Stimulated activated CD8-positive, alpha-beta memory T cell treated with anti-CD3 and anti-CD28 coated beads, Interleukin-15, amount 100 ng/mL, for 4 hours (primary cell): ENCODE results near the gene TBCB.
"Not testable (repeated sequence)": the region's sequence is repeated elsewhere in the genome, so short reads cannot be mapped to it uniquely, and the experiment has no call there.

Experiments
- DNase-seq, 2 donors: peaks; one replicate each; pipeline ENCODE4 v3.0.0-alpha.2; 2020; ENCODE audit warnings: low read depth in 2 of 2

Gene TBCB

GRCh38 chr19:36101550-36102327, 13.5 kb upstream of the TBCB start:
- DNase-seq = no peak

DNA sequence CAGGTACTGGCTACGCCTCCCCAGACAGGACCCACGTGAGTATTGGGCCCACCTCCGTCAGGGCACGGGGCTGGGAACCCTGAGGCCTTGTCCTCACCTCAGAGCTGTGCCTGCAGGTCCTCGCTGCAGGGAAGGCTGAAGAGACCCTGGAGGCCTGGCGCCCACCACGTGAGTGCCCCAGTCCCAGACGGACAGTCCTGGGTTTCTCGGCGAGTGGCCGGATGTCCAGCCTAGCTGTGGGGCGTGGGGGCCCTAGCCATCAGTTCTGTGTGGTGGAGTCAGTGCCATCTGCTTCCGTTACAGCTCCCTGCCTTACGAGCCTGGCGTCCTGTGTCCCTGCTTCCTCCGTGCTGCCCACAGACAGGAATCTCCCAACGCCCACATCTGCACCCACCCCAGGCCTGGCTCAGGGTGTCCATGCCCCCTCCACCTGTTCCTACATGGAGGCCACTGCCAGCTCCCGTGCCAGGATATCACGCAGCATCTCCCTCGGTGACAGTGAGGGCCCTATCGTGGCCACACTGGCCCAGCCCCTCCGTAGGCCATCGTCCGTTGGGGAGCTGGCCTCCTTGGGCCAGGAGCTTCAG, 12.1 kb upstream of the TBCB start:
- no peak for DNase-seq

DNA sequence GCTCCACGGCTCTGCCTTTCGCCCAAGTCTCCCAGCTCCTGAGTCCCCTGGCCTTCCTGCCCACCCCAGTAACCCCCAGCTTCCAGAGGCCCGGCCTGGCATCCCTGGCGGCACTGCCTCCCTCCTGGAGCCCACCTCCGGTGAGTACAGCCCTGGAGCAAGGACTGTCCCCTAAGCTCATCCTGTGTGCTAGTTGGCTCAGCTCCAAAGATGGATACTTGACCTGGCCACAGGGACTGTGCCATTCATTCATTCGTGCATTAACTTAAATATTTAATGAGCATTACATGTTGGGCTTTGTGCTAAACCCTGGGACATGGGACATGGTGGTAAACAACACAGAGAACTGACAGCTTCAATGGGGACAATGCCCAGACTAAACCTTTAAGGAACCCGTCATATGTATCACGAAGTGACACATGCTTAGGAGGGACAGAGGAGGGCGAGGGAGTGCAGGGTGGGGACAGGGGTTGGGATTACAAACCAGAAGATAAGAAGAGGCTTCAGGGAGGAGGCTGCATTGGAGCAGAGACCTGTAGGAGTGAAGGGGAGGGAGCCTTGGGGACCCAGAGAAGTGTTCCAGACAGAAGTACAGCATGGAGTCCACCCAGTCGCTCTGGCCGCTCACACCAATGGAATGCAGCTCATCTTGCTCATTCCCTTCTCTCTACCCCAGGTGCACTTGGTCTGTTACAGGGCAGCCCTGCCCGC, 11.3 kb upstream of the TBCB start:
- DNase-seq = no peak

DNA sequence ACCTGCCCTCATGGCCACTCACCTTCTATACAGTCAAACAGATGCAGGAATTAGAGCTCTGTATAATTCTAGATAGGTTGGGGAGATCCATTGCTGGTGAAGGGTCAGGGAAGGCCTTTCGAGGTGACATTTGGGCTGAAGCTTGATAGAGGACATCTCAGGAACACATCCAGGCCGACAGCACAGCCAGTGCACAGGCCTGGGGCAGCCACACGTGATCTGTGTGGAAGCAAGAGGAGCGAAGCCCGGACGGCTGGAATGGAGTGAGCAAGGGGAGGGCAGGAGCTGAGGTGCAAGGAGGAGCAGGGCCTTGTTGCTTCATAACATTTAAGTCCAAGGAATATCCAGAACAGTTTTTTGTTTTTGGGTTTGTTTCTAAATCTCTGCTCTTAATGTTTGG, 8.8 kb upstream of the TBCB start:
- DNase-seq = no peak

DNA sequence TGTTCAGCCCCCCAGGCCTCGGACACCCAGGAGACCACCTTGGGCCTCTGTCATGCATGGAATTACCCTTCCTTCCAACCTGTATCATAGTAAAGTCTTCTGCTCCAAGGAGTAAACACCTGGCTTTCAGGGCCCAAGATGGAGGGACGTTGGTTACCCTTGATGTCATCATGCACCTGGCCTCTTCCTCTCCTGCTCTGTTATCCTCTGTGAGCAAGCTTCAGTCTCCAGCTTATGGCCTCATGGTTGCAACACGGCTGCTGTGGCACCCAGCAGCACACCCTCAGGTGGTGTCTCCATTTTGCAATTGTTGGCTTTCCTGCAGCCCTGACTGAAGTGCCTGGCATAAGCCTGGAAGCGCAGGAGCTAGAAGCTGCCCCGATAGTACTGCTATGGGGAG, 8.3 kb upstream of the TBCB start:
- DNase-seq = no peak

GRCh38 chr19:36108684-36109083, 6.6 kb upstream of the TBCB start:
- no peak for DNase-seq

- no peak for DNase-seq
Measured at GRCh38 chr19:36110487-36111199, 4.6 kb upstream of the TBCB start, which contains the start of gene OVOL3. OVOL3 (plus strand) TSS chr19:36111143; CDS start chr19:36111203, 60 bp downstream.

GRCh38 chr19:36111200-36111539, 4.1 kb upstream of the TBCB start:
- no peak for DNase-seq

DNA sequence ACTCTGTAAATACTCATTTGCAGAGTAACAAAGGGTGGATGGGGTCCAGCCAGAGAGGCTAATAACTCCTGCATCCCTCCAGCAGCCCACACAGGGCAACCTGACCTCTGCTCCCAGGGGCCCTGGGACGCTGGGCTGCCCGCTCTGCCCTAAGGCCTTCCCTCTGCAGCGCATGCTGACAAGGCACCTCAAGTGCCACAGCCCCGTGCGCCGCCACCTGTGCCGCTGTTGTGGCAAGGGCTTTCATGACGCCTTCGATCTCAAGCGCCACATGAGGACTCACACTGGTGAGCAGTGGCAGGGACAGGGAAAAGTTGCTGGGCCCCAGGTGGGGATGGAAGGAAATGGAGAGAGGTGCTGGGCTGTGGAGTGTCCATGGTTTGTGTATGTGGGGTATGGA, 2.6 kb upstream of the TBCB start:
- no peak for DNase-seq

- no peak for DNase-seq
Measured at GRCh38 chr19:36113425-36113824, 1.8 kb upstream of the TBCB start.

- DNase-seq = peak in 1 of 2 donors; percentile 13
Measured at GRCh38 chr19:36113894-36114720, 1.2 kb upstream of the TBCB start.

GRCh38 chr19:36114721-36115452, 381 bp upstream of the TBCB start, which contains the start of gene POLR2I:
POLR2I (minus strand) TSS chr19:36114875; CDS start chr19:36114856, 19 bp downstream.
- peak; percentile 95 to 99 for DNase-seq

DNA sequence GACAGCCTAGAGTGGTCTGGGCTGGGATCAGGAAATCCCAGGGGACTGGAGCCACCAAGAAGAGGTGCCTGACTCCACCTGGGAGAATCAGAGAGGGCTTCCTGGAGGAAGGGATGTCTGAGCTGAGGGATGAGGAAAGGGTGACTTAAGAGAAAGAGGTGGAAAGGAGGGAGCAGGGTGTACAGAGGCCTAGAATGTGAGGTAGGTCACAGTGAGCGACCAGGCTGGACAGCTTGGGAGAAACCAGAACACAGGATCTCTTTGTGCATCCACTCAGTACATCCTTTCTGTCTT, 1.0 kb downstream of the TBCB start:
- DNase-seq = no peak

DNA sequence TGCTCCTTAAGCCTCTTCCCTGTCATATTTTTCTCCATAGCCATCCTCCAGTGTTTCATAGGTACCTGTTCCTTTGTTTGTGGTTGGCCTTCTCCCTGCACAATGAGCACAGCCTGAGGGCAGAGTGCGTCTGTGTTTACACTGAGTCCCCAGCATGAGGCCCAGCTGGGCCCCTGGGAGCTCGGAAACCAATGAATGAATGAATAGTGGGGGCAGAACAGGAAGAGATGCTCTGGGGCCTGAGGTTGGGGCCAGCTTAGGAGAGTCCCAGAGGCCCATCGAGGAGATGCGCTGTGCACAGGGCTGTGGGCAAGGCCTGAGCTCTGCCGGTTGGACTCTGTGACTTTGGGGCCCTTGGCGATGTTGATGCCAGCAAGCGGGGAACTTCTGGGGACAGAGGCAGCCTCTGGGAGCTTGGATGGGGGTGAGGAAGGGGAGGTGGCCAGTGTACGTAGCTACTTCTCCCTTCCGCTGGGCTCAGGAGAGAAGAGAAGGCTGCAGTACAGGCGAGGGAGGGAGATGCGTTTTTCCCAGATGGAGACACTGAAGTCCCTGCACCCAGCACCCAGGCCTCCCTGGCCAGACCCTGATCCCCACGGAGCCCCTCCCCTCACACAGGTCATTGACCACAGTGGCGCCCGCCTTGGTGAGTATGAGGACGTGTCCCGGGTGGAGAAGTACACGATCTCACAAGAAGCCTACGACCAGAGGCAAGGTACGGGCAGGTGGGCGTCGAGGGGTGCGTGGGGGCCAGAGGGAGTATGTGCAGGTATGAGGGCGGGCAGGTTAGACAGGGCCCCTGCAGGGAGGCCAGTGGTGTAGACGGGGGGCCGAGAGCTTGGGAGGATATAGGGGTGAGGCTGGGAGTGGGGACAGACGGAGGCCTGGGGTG, 5.1 kb downstream of the TBCB start:
- DNase-seq = no peak

GRCh38 chr19:36120984-36121358, 5.7 kb downstream of the TBCB start:
- no peak for DNase-seq

GRCh38 chr19:36121486-36122124, 6.3 kb downstream of the TBCB start:
- DNase-seq = no peak

DNA sequence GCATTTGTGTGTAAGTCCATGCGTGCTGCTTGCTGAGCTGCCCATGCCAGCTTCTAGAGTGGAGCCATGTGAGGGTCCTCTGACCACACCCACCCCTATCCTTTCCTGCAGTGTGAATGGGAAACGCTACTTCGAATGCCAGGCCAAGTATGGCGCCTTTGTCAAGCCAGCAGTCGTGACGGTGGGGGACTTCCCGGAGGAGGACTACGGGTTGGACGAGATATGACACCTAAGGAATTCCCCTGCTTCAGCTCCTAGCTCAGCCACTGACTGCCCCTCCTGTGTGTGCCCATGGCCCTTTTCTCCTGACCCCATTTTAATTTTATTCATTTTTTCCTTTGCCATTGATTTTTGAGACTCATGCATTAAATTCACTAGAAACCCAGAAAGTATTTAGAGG, 10.3 kb downstream of the TBCB start:
- DNase-seq = no peak

DNA sequence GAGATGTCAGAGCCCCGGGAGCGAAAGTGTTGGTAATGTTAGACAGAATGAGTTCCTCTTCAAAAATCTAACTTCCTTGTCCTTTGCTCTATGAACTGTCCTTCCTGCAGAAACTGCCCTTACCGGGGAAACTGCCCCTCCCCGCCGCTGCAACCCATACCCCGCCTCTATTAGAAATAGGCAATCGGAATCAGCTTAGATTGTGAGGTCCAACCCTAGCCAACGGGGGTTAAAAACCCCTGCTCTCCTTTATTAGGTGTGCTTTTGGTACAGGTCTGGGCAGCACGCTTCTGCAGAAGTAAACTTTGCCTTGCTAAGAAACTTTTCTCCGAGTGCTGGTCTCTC, 13.1 kb downstream of the TBCB start:
- DNase-seq = no peak

DNA sequence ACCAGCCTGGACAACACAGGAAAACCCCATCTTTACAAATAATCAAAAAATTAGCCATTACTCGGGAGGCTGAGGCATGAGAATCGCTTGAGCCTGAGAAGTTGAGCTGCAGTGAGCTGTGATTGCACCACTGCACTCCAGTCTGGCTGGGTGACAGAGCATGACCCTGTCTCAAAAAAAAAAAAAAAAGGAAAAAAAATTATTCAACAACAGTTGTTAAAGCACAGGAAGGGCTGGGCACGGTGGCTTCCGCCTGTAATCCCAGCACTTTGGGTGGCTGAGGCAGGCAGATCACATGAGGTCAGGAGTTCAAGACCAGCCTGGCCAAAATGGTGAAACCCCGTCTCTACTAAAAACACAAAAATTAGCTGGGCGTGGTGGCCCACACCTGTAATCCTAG, 16.0 kb downstream of the TBCB start:
- not testable (repeated sequence) for DNase-seq

DNA sequence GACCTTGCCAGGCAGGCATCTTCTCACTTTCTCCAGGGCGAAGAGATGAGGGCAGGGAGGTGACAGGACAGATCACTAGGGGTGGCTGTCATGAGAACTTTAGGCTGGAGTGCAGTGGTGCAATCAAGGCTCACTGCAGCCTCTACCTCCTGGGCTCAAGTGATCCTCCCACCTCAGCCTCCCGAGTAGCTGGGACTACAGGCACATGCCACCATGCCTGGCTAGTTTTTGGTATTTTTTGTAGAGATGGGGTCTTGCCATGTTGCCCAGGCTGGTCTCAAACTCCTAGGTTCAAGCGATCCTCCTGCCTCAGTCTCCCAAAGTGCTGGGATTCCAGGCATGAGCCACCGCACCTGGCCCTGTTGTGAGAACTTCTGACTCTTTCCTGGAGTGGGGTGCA, 19.6 kb downstream of the TBCB start:
- not testable (repeated sequence) for DNase-seq
